ENCODE measurements around the gene MACROD2. TPM values are rescaled to one million over a fixed set of nuclear protein-coding genes. Genes with fewer than 3 reads are reported as not detected.

The MACROD2 gene
- total and polyA plus RNA-seq, 4 donors: 0.66 to 10.5 (median 3.3) TPM

DNA sequence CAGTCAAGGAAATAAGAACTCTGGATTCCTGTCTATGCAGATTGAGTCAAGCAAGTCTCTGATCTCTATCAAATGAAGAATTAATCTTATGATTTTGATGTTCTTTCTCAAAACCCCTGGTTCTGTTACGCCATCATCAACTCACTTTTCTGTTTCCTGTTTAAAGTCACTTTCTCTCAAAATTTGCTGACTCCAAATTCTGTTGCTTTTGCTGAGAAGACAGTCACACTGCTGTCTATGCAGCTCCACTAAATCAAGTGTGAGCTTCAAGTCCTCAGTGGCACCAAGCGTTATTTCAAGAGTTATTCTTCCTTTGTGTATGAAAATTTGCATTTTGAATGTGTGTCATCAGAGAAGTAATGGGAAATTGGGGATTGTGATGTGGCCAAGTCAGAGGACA is 1914.7 kb downstream of the MACROD2 start:
- no peaks in the 10 kb centered on the region for H3K4me1 ChIP-seq (ENCODE audit: control insufficient read depth in 4 of 4, insufficient read depth in 4 of 4, low read length in 3 of 4)
- H3K36me3 ChIP-seq (ENCODE audit: control insufficient read depth in 4 of 4, insufficient read depth in 3 of 4, low read depth in 1 of 4, low read length in 3 of 4): no peaks in the 10 kb centered on the region
- H3K9ac ChIP-seq (ENCODE audit: low read depth in 1 of 2, low read length in 2 of 2): no peak overlapping the region
- no peak overlapping the region for H3K4me3 ChIP-seq (ENCODE audit: low read depth in 1 of 3, low read length in 3 of 3)
- peaks cover 0 to 5% (median 0%) of the 10 kb centered on the region in 4 donors for H3K27me3 ChIP-seq (ENCODE audit: control insufficient read depth in 4 of 4, insufficient read depth in 4 of 4, low read length in 3 of 4)
- H3K9me3 ChIP-seq (ENCODE audit: control insufficient read depth in 4 of 4, low read length in 3 of 4): no peaks in the 10 kb centered on the region
- no peak for TF ChIP-seq YY1 (IDR thresholded peaks at IDR 0.05)
- TF ChIP-seq TAF1 (conservative IDR thresholded peaks at IDR 0.05): no peak
- TF ChIP-seq SP1 (IDR thresholded peaks at IDR 0.05): no peak
- TF ChIP-seq, protein P1, sequence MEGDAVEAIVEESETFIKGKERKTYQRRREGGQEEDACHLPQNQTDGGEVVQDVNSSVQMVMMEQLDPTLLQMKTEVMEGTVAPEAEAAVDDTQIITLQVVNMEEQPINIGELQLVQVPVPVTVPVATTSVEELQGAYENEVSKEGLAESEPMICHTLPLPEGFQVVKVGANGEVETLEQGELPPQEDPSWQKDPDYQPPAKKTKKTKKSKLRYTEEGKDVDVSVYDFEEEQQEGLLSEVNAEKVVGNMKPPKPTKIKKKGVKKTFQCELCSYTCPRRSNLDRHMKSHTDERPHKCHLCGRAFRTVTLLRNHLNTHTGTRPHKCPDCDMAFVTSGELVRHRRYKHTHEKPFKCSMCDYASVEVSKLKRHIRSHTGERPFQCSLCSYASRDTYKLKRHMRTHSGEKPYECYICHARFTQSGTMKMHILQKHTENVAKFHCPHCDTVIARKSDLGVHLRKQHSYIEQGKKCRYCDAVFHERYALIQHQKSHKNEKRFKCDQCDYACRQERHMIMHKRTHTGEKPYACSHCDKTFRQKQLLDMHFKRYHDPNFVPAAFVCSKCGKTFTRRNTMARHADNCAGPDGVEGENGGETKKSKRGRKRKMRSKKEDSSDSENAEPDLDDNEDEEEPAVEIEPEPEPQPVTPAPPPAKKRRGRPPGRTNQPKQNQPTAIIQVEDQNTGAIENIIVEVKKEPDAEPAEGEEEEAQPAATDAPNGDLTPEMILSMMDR (IDR thresholded peaks at IDR 0.05; ENCODE audit: low read depth, low read length, missing input control): no peak
- no peak for TF ChIP-seq JUND (IDR thresholded peaks at IDR 0.05)
- TF ChIP-seq EGR1 (IDR thresholded peaks at IDR 0.05; ENCODE audit: low read depth in 2 of 2): no peak
- TF ChIP-seq ZBTB33 (IDR thresholded peaks at IDR 0.05): no peak
- no peak for TF ChIP-seq HNF4A (conservative IDR thresholded peaks at IDR 0.05)
- DNase-seq (ENCODE audit: low spot score): no peak
- H3K27ac ChIP-seq (ENCODE audit: low read depth in 1 of 2, low read length in 2 of 2): no peak overlapping the region
- WGBS: 89% methylated on average over 2 of the region's 2 CpGs

DNA sequence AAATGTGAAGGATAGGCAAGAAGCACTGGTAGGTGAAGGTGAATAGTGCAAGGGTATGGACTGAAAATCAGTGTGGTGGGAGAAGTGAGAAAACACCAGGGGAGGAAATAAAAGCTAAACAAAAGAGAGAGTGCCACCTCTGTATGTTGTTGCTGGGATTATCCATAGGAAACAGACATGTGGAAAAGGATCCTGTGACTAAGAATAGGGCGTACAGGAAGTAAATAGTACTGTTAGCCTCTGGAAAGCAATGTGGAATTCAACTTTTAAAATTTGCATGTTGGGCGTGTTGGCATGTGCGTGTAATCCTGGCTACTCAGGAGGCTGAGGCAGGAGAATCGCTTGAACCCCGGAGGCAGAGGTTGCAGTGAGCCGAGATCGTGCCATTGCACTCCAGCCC is 1916.3 kb downstream of the MACROD2 start:
- no peak overlapping the region for H3K9ac ChIP-seq (ENCODE audit: low read depth in 1 of 2, low read length in 2 of 2)
- TF ChIP-seq SP1 (IDR thresholded peaks at IDR 0.05) (no peak), RAD21 (IDR thresholded peaks at IDR 0.05) (no peak), FOXA1 (IDR thresholded peaks at IDR 0.05) (no peak), ZBTB33 (IDR thresholded peaks at IDR 0.05) (no peak), EGR1 (IDR thresholded peaks at IDR 0.05; ENCODE audit: low read depth in 2 of 2) (no peak), YY1 (IDR thresholded peaks at IDR 0.05) (no peak), GABPA (IDR thresholded peaks at IDR 0.05 in 1 of 2, conservative IDR thresholded peaks at IDR 0.05 in 1 of 2) (no peak), TAF1 (conservative IDR thresholded peaks at IDR 0.05) (no peak), JUND (IDR thresholded peaks at IDR 0.05) (no peak), NR2F2 (IDR thresholded peaks at IDR 0.05) (no peak), HNF4A (conservative IDR thresholded peaks at IDR 0.05) (no peak), RXRA (IDR thresholded peaks at IDR 0.05) (no peak), HNF4G (IDR thresholded peaks at IDR 0.05) (no peak), ATF3 (IDR thresholded peaks at IDR 0.05) (no peak), FOXA2 (IDR thresholded peaks at IDR 0.05) (no peak)
- TF ChIP-seq, protein P1 (IDR thresholded peaks at IDR 0.05; ENCODE audit: low read depth, low read length, missing input control): no peak
- TF ChIP-seq, protein P2, sequence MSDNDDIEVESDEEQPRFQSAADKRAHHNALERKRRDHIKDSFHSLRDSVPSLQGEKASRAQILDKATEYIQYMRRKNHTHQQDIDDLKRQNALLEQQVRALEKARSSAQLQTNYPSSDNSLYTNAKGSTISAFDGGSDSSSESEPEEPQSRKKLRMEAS (IDR thresholded peaks at IDR 0.05): no peak
- TF ChIP-seq, protein P3, sequence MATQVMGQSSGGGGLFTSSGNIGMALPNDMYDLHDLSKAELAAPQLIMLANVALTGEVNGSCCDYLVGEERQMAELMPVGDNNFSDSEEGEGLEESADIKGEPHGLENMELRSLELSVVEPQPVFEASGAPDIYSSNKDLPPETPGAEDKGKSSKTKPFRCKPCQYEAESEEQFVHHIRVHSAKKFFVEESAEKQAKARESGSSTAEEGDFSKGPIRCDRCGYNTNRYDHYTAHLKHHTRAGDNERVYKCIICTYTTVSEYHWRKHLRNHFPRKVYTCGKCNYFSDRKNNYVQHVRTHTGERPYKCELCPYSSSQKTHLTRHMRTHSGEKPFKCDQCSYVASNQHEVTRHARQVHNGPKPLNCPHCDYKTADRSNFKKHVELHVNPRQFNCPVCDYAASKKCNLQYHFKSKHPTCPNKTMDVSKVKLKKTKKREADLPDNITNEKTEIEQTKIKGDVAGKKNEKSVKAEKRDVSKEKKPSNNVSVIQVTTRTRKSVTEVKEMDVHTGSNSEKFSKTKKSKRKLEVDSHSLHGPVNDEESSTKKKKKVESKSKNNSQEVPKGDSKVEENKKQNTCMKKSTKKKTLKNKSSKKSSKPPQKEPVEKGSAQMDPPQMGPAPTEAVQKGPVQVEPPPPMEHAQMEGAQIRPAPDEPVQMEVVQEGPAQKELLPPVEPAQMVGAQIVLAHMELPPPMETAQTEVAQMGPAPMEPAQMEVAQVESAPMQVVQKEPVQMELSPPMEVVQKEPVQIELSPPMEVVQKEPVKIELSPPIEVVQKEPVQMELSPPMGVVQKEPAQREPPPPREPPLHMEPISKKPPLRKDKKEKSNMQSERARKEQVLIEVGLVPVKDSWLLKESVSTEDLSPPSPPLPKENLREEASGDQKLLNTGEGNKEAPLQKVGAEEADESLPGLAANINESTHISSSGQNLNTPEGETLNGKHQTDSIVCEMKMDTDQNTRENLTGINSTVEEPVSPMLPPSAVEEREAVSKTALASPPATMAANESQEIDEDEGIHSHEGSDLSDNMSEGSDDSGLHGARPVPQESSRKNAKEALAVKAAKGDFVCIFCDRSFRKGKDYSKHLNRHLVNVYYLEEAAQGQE (IDR thresholded peaks at IDR 0.05): no peak
- DNase-seq (ENCODE audit: low spot score): no peak
- H3K36me3 ChIP-seq (ENCODE audit: control insufficient read depth in 4 of 4, insufficient read depth in 3 of 4, low read depth in 1 of 4, low read length in 3 of 4): no peaks in the 10 kb centered on the region
- H3K27ac ChIP-seq (ENCODE audit: low read depth in 1 of 2, low read length in 2 of 2): no peak overlapping the region
- WGBS: 69% methylated on average over 7 of the region's 7 CpGs
- H3K4me3 ChIP-seq (ENCODE audit: low read depth in 1 of 3, low read length in 3 of 3): no peak overlapping the region
- no peaks in the 10 kb centered on the region for H3K4me1 ChIP-seq (ENCODE audit: control insufficient read depth in 4 of 4, insufficient read depth in 4 of 4, low read length in 3 of 4)
- H3K27me3 ChIP-seq (ENCODE audit: control insufficient read depth in 4 of 4, insufficient read depth in 4 of 4, low read length in 3 of 4): peaks cover 0 to 2% (median 0%) of the 10 kb centered on the region in 4 donors
- H3K9me3 ChIP-seq (ENCODE audit: control insufficient read depth in 4 of 4, low read length in 3 of 4): no peaks in the 10 kb centered on the region

Measured in liver (tissue), 9 donors.